ENCODE measurements around the gene PWWP2A.

- no peak for TF ChIP-seq CTCF (IDR thresholded peaks at IDR 0.05)
- no peak for TF ChIP-seq POLR2AphosphoS5 (IDR thresholded peaks at IDR 0.05; ENCODE audit: low read depth, low read length)
- TF ChIP-seq REST (IDR thresholded peaks at IDR 0.05; ENCODE audit: insufficient read depth in 1 of 2, low read depth in 2 of 2, low read length in 1 of 2), result no peak
Observed at GRCh38 chr5:160152901-160153300, 33.7 kb upstream of the PWWP2A start.
